Measurements from ENCODE around the gene GRAMD4. TPM values are rescaled to one million over a fixed set of nuclear protein-coding genes. Genes with fewer than 3 reads are reported as not detected.
A peak's percentile ranks its signal among the peaks of the same experiment; 100 is the strongest.
"Not testable (repeated sequence)": the region's sequence is repeated elsewhere in the genome, so short reads cannot be mapped to it uniquely, and the experiment has no call there.

The GRAMD4 gene
- total RNA-seq, 1 donor from 2014 or later = 51.5 TPM

GRCh38 chr22:46646531-46647215, 26.5 kb downstream of the GRAMD4 start:
- intact Hi-C loops (cut with DNase I) = no loop called here
- ATAC-seq (no peak), DNase-seq (ENCODE audit: low spot score) (no peak)

- ATAC-seq; DNase-seq (ENCODE audit: low spot score); intact Hi-C loops (cut with DNase I): not testable (repeated sequence)
Observed at GRCh38 chr22:46648225-46648820, 28.1 kb downstream of the GRAMD4 start.

- ATAC-seq (peak; percentile 45), DNase-seq (ENCODE audit: low spot score) (no peak)
- intact Hi-C loops (cut with DNase I) = no loop called here
Observed at GRCh38 chr22:46649141-46650077, 29.2 kb downstream of the GRAMD4 start.

- no peak for ATAC-seq
- DNase-seq (ENCODE audit: low spot score) = no peak
- intact Hi-C loops (cut with DNase I) = no loop called here
Observed at GRCh38 chr22:46650078-46650810, 30.1 kb downstream of the GRAMD4 start.

- intact Hi-C loops (cut with DNase I) = no loop called here
- DNase-seq (ENCODE audit: low spot score) = no peak
- no peak for ATAC-seq
Observed at GRCh38 chr22:46651316-46651715, 31.1 kb downstream of the GRAMD4 start.

- peak; percentile 78 for ATAC-seq
- DNase-seq (ENCODE audit: low spot score) = no peak
- intact Hi-C loops (cut with DNase I) = no loop called here
Observed at GRCh38 chr22:46652081-46652846, 32.1 kb downstream of the GRAMD4 start.

GRCh38 chr22:46652847-46653331, 32.7 kb downstream of the GRAMD4 start:
- ATAC-seq (peak; percentile 65), DNase-seq (ENCODE audit: low spot score) (no peak)
- intact Hi-C loops (cut with DNase I) = no loop called here

GRCh38 chr22:46653596-46653995, 33.4 kb downstream of the GRAMD4 start:
- ATAC-seq (no peak), DNase-seq (ENCODE audit: low spot score) (no peak)
- intact Hi-C loops (cut with DNase I) = no loop called here

- intact Hi-C loops (cut with DNase I) = no loop called here
- no peak for ATAC-seq
- no peak for DNase-seq (ENCODE audit: low spot score)
Observed at GRCh38 chr22:46654426-46654825, 34.2 kb downstream of the GRAMD4 start.

GRCh38 chr22:46654927-46655595, 34.9 kb downstream of the GRAMD4 start:
- ATAC-seq = no peak
- no peak for DNase-seq (ENCODE audit: low spot score)
- intact Hi-C loops (cut with DNase I) = no loop called here

- no peak for ATAC-seq
- intact Hi-C loops (cut with DNase I) = no loop called here
Observed at GRCh38 chr22:46655861-46656608, 35.8 kb downstream of the GRAMD4 start.

GRCh38 chr22:46656856-46657654, 36.9 kb downstream of the GRAMD4 start:
- DNase-seq (ENCODE audit: low spot score) (no peak), ATAC-seq (no peak)
- intact Hi-C loops (cut with DNase I) = no loop called here

More at GRCh38 chr22:46655861-46656608, 35.8 kb downstream of the GRAMD4 start:
- DNase-seq (ENCODE audit: low spot score) = no peak

GRCh38 chr22:46657655-46657953, 37.4 kb downstream of the GRAMD4 start:
- DNase-seq (ENCODE audit: low spot score) (no peak), ATAC-seq (no peak)
- intact Hi-C loops (cut with DNase I) = no loop called here

- intact Hi-C loops (cut with DNase I) = no loop called here
- DNase-seq (ENCODE audit: low spot score) (no peak), ATAC-seq (no peak)
Observed at GRCh38 chr22:46657996-46658947, 38.1 kb downstream of the GRAMD4 start.

- DNase-seq (ENCODE audit: low spot score) = no peak
Observed at GRCh38 chr22:46659059-46659790, 39.0 kb downstream of the GRAMD4 start.

More at GRCh38 chr22:46659059-46659790, 39.0 kb downstream of the GRAMD4 start:
- ATAC-seq = no peak
- intact Hi-C loops (cut with DNase I) = no loop called here
